HCT116 (cell line): Measurements from ENCODE around the gene GSTK1. TPM values are rescaled to one million over a fixed set of nuclear protein-coding genes. Genes with fewer than 3 reads are reported as not detected.

Experiments
- ATAC-seq: fragments of 200-7000 bp; cut with Tn5 transposase; 2 replicates; pipeline ENCODE4 v1.9.1; 2020; ENCODE audit warnings: mild to moderate bottlenecking, moderate library complexity
- BruUV-seq: library from RNA; stranded (reverse); fragments of 400-500 nt; replicated peaks from 2 replicates; lab custom pipeline; 2021; lab: Mats Ljungman, UMichigan
- CTCF ChIA-PET: fragments of 300-600 bp; sonication (Branson Sonifier 250); formaldehyde crosslinking; loops from one replicate; lab custom pipeline; 2021; ENCODE audit warnings: antibody characterized with exemption; lab: Charles Lee
- POLR2A ChIA-PET: fragments of 300-600, 350-600 bp; sonication (Branson Sonifier 250); formaldehyde crosslinking; loops from one replicate; lab custom pipeline; 2021; ENCODE audit warnings: antibody characterized with exemption; lab: Charles Lee
- RAD21 ChIA-PET, 2 experiments: fragments of 300-600 bp; sonication (Branson Sonifier 250); formaldehyde crosslinking; loops; one replicate each; lab custom pipeline; 2023; ENCODE audit warnings: low total read pairs in 2 of 2; ENCODE audit not compliant: uncharacterized antibody in 2 of 2, unreplicated experiment in 2 of 2, low non-redundant PET in 1 of 2; lab: Charles Lee
- DNase-seq: peaks from one replicate; pipeline ENCODE4 v3.0.0-alpha.2; 2010; ENCODE audit warnings: low read depth, low spot score
- H2AFZ ChIP-seq: fragments of 200-600 bp; shearing (Covaris generic), sonication (generic); 2 replicates; pipeline ENCODE4 v1.6.1; 2017; ENCODE audit warnings: low read depth, mixed run types, mixed read lengths, antibody characterized with exemption, low read length; ENCODE audit not compliant: poor library complexity, severe bottlenecking
- H3K27ac ChIP-seq: 2 replicates; pipeline ENCODE4 v1.5.1; 2012; ENCODE audit warnings: low read depth, low read length
- H3K27me3 ChIP-seq: fragments of 200-600 bp; sonication (generic); 2 replicates; pipeline ENCODE4 v1.6.1; 2016; ENCODE audit warnings: mixed run types, low read length, mixed read lengths; ENCODE audit not compliant: insufficient read depth
- H3K36me3 ChIP-seq, 2 experiments: fragments of 200-500 bp in 1 of 2; fragments of 200-600 bp in 1 of 2; sonication (Bioruptor generic) in 1 of 2; sonication (generic) in 1 of 2; 2 replicates each; pipeline versions ENCODE4 v1.5.1 to v1.6.1; 2014 to 2016; ENCODE audit warnings: low read length in 2 of 2, inconsistent platforms in 1 of 2, mixed read lengths in 1 of 2, mixed run types in 1 of 2; ENCODE audit not compliant: insufficient read depth in 2 of 2, control insufficient read depth in 1 of 2
- H3K4me1 ChIP-seq, 2 experiments: fragments of 200-600 bp in 1 of 2; sonication (generic) in 1 of 2; 2 replicates each; pipeline versions ENCODE4 v1.5.1 to v1.6.1; 2012 to 2017; ENCODE audit warnings: low read length in 2 of 2, inconsistent platforms in 1 of 2, mild to moderate bottlenecking in 1 of 2, mixed read lengths in 1 of 2, mixed run types in 1 of 2, moderate library complexity in 1 of 2; ENCODE audit not compliant: insufficient read depth in 2 of 2, control insufficient read depth in 1 of 2
- H3K4me2 ChIP-seq: fragments of 200-600 bp; sonication (generic); 2 replicates; pipeline ENCODE4 v1.6.1; 2017; ENCODE audit warnings: mixed run types, low read length, mixed read lengths
- H3K4me3 ChIP-seq, 2 experiments: fragments of 200-600 bp in 1 of 2; sonication (generic) in 1 of 2; replicated peaks in 1 of 2; 2 replicates each; pipeline ENCODE4 v1.5.1; 2011 to 2016; ENCODE audit warnings: low read length in 2 of 2, control low read depth in 1 of 2, low read depth in 1 of 2, mild to moderate bottlenecking in 1 of 2, mixed read lengths in 1 of 2, mixed run types in 1 of 2
- H3K79me2 ChIP-seq: fragments of 200-600 bp; sonication (generic); 2 replicates; pipeline ENCODE4 v1.6.1; 2017; ENCODE audit warnings: mild to moderate bottlenecking, mixed run types, low read length, moderate library complexity, mixed read lengths; ENCODE audit not compliant: insufficient read depth
- H3K9ac ChIP-seq: fragments of 200-600 bp; sonication (generic); 2 replicates; pipeline ENCODE4 v1.6.1; 2016; ENCODE audit warnings: low read length, mixed read lengths
- H3K9me2 ChIP-seq: fragments of 200-600 bp; sonication (generic), shearing (Covaris generic); 2 replicates; pipeline ENCODE4 v1.6.1; 2017; ENCODE audit warnings: mixed run types, mild to moderate bottlenecking, moderate library complexity; ENCODE audit not compliant: insufficient read depth
- H3K9me3 ChIP-seq, 2 experiments: fragments of 200-500 bp in 1 of 2; fragments of 200-600 bp in 1 of 2; sonication (Bioruptor generic) in 1 of 2; sonication (generic) in 1 of 2; 2 replicates each; pipeline ENCODE4 v1.6.1; 2014 to 2017; ENCODE audit warnings: low read length in 2 of 2, mixed read lengths in 2 of 2, inconsistent platforms in 1 of 2, low read depth in 1 of 2, mild to moderate bottlenecking in 1 of 2, mixed run types in 1 of 2, moderate library complexity in 1 of 2; ENCODE audit not compliant: control insufficient read depth in 1 of 2, insufficient read depth in 1 of 2
- H4K20me1 ChIP-seq: fragments of 200-600 bp; sonication (generic), shearing (Covaris generic); 2 replicates; pipeline ENCODE4 v1.6.1; 2017; ENCODE audit warnings: mixed run types, mild to moderate bottlenecking, moderate library complexity; ENCODE audit not compliant: insufficient read depth
- CTCF ChIP-seq, 3 experiments: fragments of 200-600 bp in 1 of 3; sonication (generic) in 1 of 3; IDR thresholded peaks in 2 of 3; conservative IDR thresholded peaks in 1 of 3; 2 replicates each; pipeline ENCODE4 v1.5.1; 2012 to 2017; ENCODE audit warnings: low read depth in 2 of 3, low read length in 2 of 3, antibody characterized with exemption in 1 of 3, borderline replicate concordance in 1 of 3, control low read depth in 1 of 3, mild to moderate bottlenecking in 1 of 3, mixed read lengths in 1 of 3, mixed run types in 1 of 3, moderate library complexity in 1 of 3; ENCODE audit not compliant: insufficient read depth in 1 of 3
- EGR1 ChIP-seq: IDR thresholded peaks from 2 replicates; pipeline ENCODE4 v1.6.1; 2012; ENCODE audit warnings: low read depth
- EZH2phosphoT487 ChIP-seq: fragments of 200-600 bp; IDR thresholded peaks from 2 replicates; pipeline ENCODE4 v1.6.1; 2018; ENCODE audit warnings: antibody characterized with exemption, borderline replicate concordance
- FOSL1 ChIP-seq: IDR thresholded peaks from 2 replicates; pipeline ENCODE4 v1.6.1; 2012; ENCODE audit warnings: low read depth
- JUND ChIP-seq: IDR thresholded peaks from 2 replicates; pipeline ENCODE4 v1.6.1; 2012
- MAX ChIP-seq: IDR thresholded peaks from 2 replicates; pipeline ENCODE4 v1.6.1; 2012
- REST ChIP-seq: IDR thresholded peaks from 2 replicates; pipeline ENCODE4 v1.6.1; 2012; ENCODE audit warnings: low read depth
- SIN3A ChIP-seq: IDR thresholded peaks from 2 replicates; pipeline ENCODE4 v1.6.1; 2012; ENCODE audit warnings: low read depth
- SP1 ChIP-seq: IDR thresholded peaks from 2 replicates; pipeline ENCODE4 v1.6.1; 2012; ENCODE audit warnings: low read depth
- SRF ChIP-seq: IDR thresholded peaks from 2 replicates; pipeline ENCODE4 v1.6.1; 2012; ENCODE audit warnings: low read depth
- TCF7L2 ChIP-seq: IDR thresholded peaks from 2 replicates; pipeline ENCODE4 v1.7.0; 2011; ENCODE audit warnings: borderline replicate concordance, inconsistent platforms; ENCODE audit not compliant: insufficient read depth, insufficient read length; ENCODE audit errors: extremely low read depth
- YY1 ChIP-seq: IDR thresholded peaks from 2 replicates; pipeline ENCODE4 v1.6.1; 2011; ENCODE audit warnings: low read length, low read depth, moderate library complexity, mild to moderate bottlenecking; ENCODE audit not compliant: insufficient replicate concordance; ENCODE audit errors: extremely low read depth
- ZNF274 ChIP-seq: fragments of 200-500 bp; sonication (Bioruptor generic); IDR thresholded peaks from 2 replicates; pipeline ENCODE4 v1.6.1; 2014; ENCODE audit warnings: mild to moderate bottlenecking, low read depth, low read length, inconsistent platforms
- intact Hi-C: fragments of 100-400 bp; cut with micrococcal nuclease; formaldehyde crosslinking; loops from 2 replicates; pipeline ENCODE4 v1.10.0; 2022
- total RNA-seq: library from RNA; stranded (reverse); gene quantifications from one replicate; pipeline ENCODE4 v1.2.1, GENCODE V29; 2021; ENCODE audit not compliant: unreplicated experiment

The GSTK1 gene
- total RNA-seq, 1 experiment from 2014 or later, result 83.6 TPM

- TF ChIP-seq SP1 (no peak), EGR1 (no peak)
Observed at GRCh38 chr7:143292876-143293275, 29.6 kb downstream of the GSTK1 start (continued).

- Histone ChIP-seq H2AFZ (no peak overlapping the region), H3K4me2 (no peak overlapping the region), H3K36me3 (peaks cover 66 to 71% of the 10 kb centered on the region in 2 experiments), H3K79me2 (peaks cover 54% of the 10 kb centered on the region), H3K27ac (no peak overlapping the region), H3K4me1 (no peaks in the 10 kb centered on the region), H4K20me1 (peaks cover 5% of the 10 kb centered on the region; the same call in 1 of the 2 replicates), H3K27me3 (no peaks in the 10 kb centered on the region), H3K9me2 (no peaks in the 10 kb centered on the region), H3K9me3 (no peaks in the 10 kb centered on the region), H3K4me3 (no peak overlapping the region), H3K9ac (no peak overlapping the region)
- RAD21 ChIA-PET, result no interaction called here
- CTCF ChIA-PET, result no interaction called here
- BruUV-seq, result no TSS peak
- no peak for DNase-seq
- POLR2A ChIA-PET, result no interaction called here
- intact Hi-C loops, result no loop called here
- TF ChIP-seq REST (no peak), TCF7L2 (no peak), ZNF274 (no peak), FOSL1 (no peak), SIN3A (no peak), YY1 (no peak), SRF (no peak), EZH2phosphoT487 (no peak), MAX (no peak), SP1 (no peak), CTCF (IDR thresholded peaks at IDR 0.05 in 2 of 3, conservative IDR thresholded peaks at IDR 0.05 in 1 of 3; ENCODE audit: borderline replicate concordance in 1 of 3, insufficient read depth in 1 of 3, low read depth in 2 of 3, low read length in 2 of 3) (no peak), JUND (no peak)
- ATAC-seq, result no peak
Observed at GRCh38 chr7:143295870-143296269, 32.6 kb downstream of the GSTK1 start.
